GM12878 (cell line): ENCODE measurements around the gene HCN3. TPM values are rescaled to one million over a fixed set of nuclear protein-coding genes. Genes with fewer than 3 reads are reported as not detected.

Experiments used
- ATAC-seq: fragments of 200-7000 bp; cut with Tn5 transposase; 3 replicates; pipeline ENCODE4 v1.9.1; 2020; ENCODE audit warnings: mild to moderate bottlenecking, moderate library complexity
- BruUV-seq: library from RNA; stranded (reverse); fragments of 400-500 nt; replicated peaks from 2 replicates; lab custom pipeline; 2021; lab: Mats Ljungman, UMichigan
- CTCF ChIA-PET: fragments of 300-600 bp; sonication (Branson Sonifier 250); formaldehyde crosslinking; extraction: SDS; loops from one replicate; lab custom pipeline; 2021; ENCODE audit warnings: inconsistent platforms; lab: Yijun Ruan, JAX
- POLR2A ChIA-PET: fragments of 350-600 bp; formaldehyde crosslinking; extraction: SDS; loops from one replicate; lab custom pipeline; 2021; ENCODE audit warnings: inconsistent platforms; lab: Charles Lee
- RAD21 ChIA-PET: fragments of 300-600 bp; sonication (Branson Sonifier 250); formaldehyde crosslinking; loops from one replicate; lab custom pipeline; 2023; ENCODE audit warnings: antibody characterized with exemption; ENCODE audit not compliant: unreplicated experiment; lab: Charles Lee
- SMC1A ChIA-PET: fragments of 300-600 bp; sonication (Branson Sonifier 250); formaldehyde crosslinking; loops from one replicate; lab custom pipeline; 2023; ENCODE audit not compliant: unreplicated experiment, uncharacterized antibody; lab: Charles Lee
- DNase-seq: peaks from one replicate; pipeline ENCODE4 v3.0.0-alpha.2; 2011; ENCODE audit warnings: low read depth, low spot score
- FAIRE-seq: peaks from 3 replicates; lab custom pipeline; 2011; peaks lifted over from hg19 to GRCh38; lab: Jason Lieb, UNC
- H2AFZ ChIP-seq: 2 replicates; pipeline ENCODE4 v1.6.0; 2011; ENCODE audit warnings: low read depth, low read length, control low read depth; ENCODE audit not compliant: control insufficient read depth
- H3K27ac ChIP-seq: 2 replicates; pipeline ENCODE4 v1.5.1; 2011; ENCODE audit warnings: control low read depth; ENCODE audit not compliant: control insufficient read depth, insufficient read depth
- H3K27me3 ChIP-seq, 2 experiments: replicated peaks in 1 of 2; 2 replicates each; pipeline versions ENCODE4 v1.6.0 to v1.6.1; 2011; ENCODE audit warnings: low read length in 1 of 2; ENCODE audit not compliant: control insufficient read depth in 2 of 2, insufficient read depth in 2 of 2
- H3K36me3 ChIP-seq, 2 experiments: 2 replicates each; pipeline ENCODE4 v1.5.1; 2011; ENCODE audit warnings: low read length in 1 of 2; ENCODE audit not compliant: control insufficient read depth in 2 of 2, insufficient read depth in 2 of 2
- H3K4me1 ChIP-seq: 2 replicates; pipeline ENCODE4 v1.6.1; 2011; ENCODE audit warnings: mild to moderate bottlenecking, low read length, moderate library complexity, mixed read lengths; ENCODE audit not compliant: control insufficient read depth, insufficient read depth
- H3K4me2 ChIP-seq: 2 replicates; pipeline ENCODE4 v1.6.0; 2011; ENCODE audit warnings: control low read depth; ENCODE audit not compliant: control insufficient read depth, insufficient read depth
- H3K4me3 ChIP-seq: fragments of 200-600 bp; sonication (generic); 2 replicates; pipeline ENCODE4 v1.5.1; 2016
- H3K79me2 ChIP-seq: 2 replicates; pipeline ENCODE4 v1.6.0; 2011; ENCODE audit warnings: low read length; ENCODE audit not compliant: control insufficient read depth, insufficient read depth
- H3K9ac ChIP-seq: 2 replicates; pipeline ENCODE4 v1.8.0; 2011; ENCODE audit warnings: low read length, control low read depth, mixed read lengths; ENCODE audit not compliant: control insufficient read depth, insufficient read depth
- H3K9me3 ChIP-seq: replicated peaks from 3 replicates; pipeline ENCODE4 v1.5.1; 2011; ENCODE audit warnings: mild to moderate bottlenecking, low read length; ENCODE audit not compliant: control insufficient read depth, insufficient read depth
- H4K20me1 ChIP-seq: 2 replicates; pipeline ENCODE4 v1.6.0; 2011; ENCODE audit not compliant: control insufficient read depth, insufficient read depth
- ASH2L ChIP-seq: fragments of 300-600, 200-600 bp; sonication (generic); IDR thresholded peaks from 2 replicates; pipeline ENCODE4 v1.6.1; 2017; ENCODE audit warnings: low read depth, mild to moderate bottlenecking, borderline replicate concordance
- BACH1 ChIP-seq: fragments of 450-650 bp; IDR thresholded peaks from 2 replicates; pipeline ENCODE4 v1.6.1; 2017; ENCODE audit warnings: mild to moderate bottlenecking, borderline replicate concordance
- BCL3 ChIP-seq: IDR thresholded peaks from 2 replicates; pipeline ENCODE4 v1.6.1; 2011; ENCODE audit warnings: borderline replicate concordance, low read depth, mild to moderate bottlenecking, moderate library complexity, low read length; ENCODE audit not compliant: insufficient read depth, poor library complexity, severe bottlenecking
- EP300 ChIP-seq, 2 experiments: fragments of 150-350 bp in 1 of 2; IDR thresholded peaks; 2 replicates each; pipeline ENCODE4 v1.6.1; 2011 to 2012; ENCODE audit warnings: low read depth in 2 of 2, low read length in 2 of 2, borderline replicate concordance in 1 of 2, improper control_type of control experiment in 1 of 2, inconsistent platforms in 1 of 2; ENCODE audit not compliant: control insufficient read depth in 1 of 2
- GABPA ChIP-seq: IDR thresholded peaks from 2 replicates; pipeline ENCODE4 v1.6.1; 2014; ENCODE audit warnings: antibody characterized with exemption, low read depth, mild to moderate bottlenecking, inconsistent platforms
- IKZF2 ChIP-seq, 2 experiments: fragments of 450-650 bp; IDR thresholded peaks; 2 replicates each; pipeline ENCODE4 v1.6.1; 2017; ENCODE audit warnings: mild to moderate bottlenecking in 2 of 2, moderate library complexity in 2 of 2
- LARP7 ChIP-seq: fragments of 450-650 bp; IDR thresholded peaks from 2 replicates; pipeline ENCODE4 v1.6.1; 2017; ENCODE audit warnings: mild to moderate bottlenecking
- MAX ChIP-seq: IDR thresholded peaks from 2 replicates; pipeline ENCODE4 v1.6.1; 2012; ENCODE audit warnings: low read depth, low read length, improper control_type of control experiment
- PAX5 ChIP-seq: IDR thresholded peaks from 2 replicates; pipeline ENCODE4 v1.6.1; 2011; ENCODE audit warnings: low read depth, low read length, borderline replicate concordance
- PBX3 ChIP-seq: IDR thresholded peaks from 2 replicates; pipeline ENCODE4 v1.6.1; 2011; ENCODE audit warnings: mild to moderate bottlenecking, low read depth, low read length, moderate library complexity; ENCODE audit not compliant: insufficient replicate concordance
- POLR2AphosphoS2 ChIP-seq: IDR thresholded peaks from 2 replicates; pipeline ENCODE4 v1.6.1; 2011; ENCODE audit warnings: low read depth, mild to moderate bottlenecking, low read length, improper control_type of control experiment, moderate library complexity
- SMARCA5 ChIP-seq: fragments of 450-650 bp; IDR thresholded peaks from 2 replicates; pipeline ENCODE4 v1.6.1; 2017; ENCODE audit warnings: mild to moderate bottlenecking
- SPI1 ChIP-seq: IDR thresholded peaks from 2 replicates; pipeline ENCODE4 v1.6.1; 2011; ENCODE audit warnings: low read depth, mild to moderate bottlenecking, low read length, moderate library complexity, borderline replicate concordance; ENCODE audit not compliant: insufficient read depth
- SRF ChIP-seq, 2 experiments: IDR thresholded peaks; 2 replicates each; pipeline ENCODE4 v1.6.1; 2011; ENCODE audit warnings: low read depth in 2 of 2, low read length in 2 of 2, mild to moderate bottlenecking in 1 of 2, moderate library complexity in 1 of 2
- TAF1 ChIP-seq: IDR thresholded peaks from 2 replicates; pipeline ENCODE4 v1.6.1; 2011; ENCODE audit warnings: mild to moderate bottlenecking, low read depth, low read length, borderline replicate concordance
- WRNIP1 ChIP-seq: IDR thresholded peaks from 2 replicates; pipeline ENCODE4 v1.6.1; 2011; ENCODE audit warnings: low read depth, low read length, improper control_type of control experiment, borderline replicate concordance
- ZBED1 ChIP-seq: IDR thresholded peaks from 2 replicates; pipeline ENCODE4 v1.6.1; 2016; ENCODE audit warnings: borderline replicate concordance
- WGBS: methylation state at CpG from one replicate; pipeline ENCODE4 v1.1.6; 2016; ENCODE audit warnings: low lambda C conversion rate; ENCODE audit not compliant: insufficient replicate concordance, insufficient coverage; ENCODE audit errors: missing lambda C conversion rate; 5-methylcytosine and 5-hydroxymethylcytosine counted together
- in situ Hi-C: fragments of 300-500 bp; cut with MboI; formaldehyde crosslinking; loops from 9 replicates; pipeline ENCODE4 v1.14.3; 2018; ENCODE audit warnings: mixed read lengths
- intact Hi-C: fragments of 100-400 bp; cut with micrococcal nuclease; formaldehyde crosslinking; loops from one replicate; pipeline ENCODE4 v1.14.2; 2022; ENCODE audit not compliant: unreplicated experiment
- polyA plus RNA-seq, 11 experiments: library from polyadenylated mRNA; depleted of rRNA in 4 of 11; unstranded in 6 of 11; stranded (reverse) in 5 of 11; fragments of >200 nt; fragmentation: Nextera tagmentation in 4 of 11; fragmentation: Illumina TruSeq in 1 of 11; extraction: Ambion mirVana in 4 of 11; extraction: Trizol in 1 of 11; gene quantifications; 1 replicate in 1 of 11; 2 replicates in 10 of 11; pipeline versions ENCODE4 v1.2.1 to v1.2.3, GENCODE V29; 2011 to 2016; ENCODE audit warnings: inconsistent platforms in 2 of 11, missing spikeins in 2 of 11, low read depth in 1 of 11
- total RNA-seq, 4 experiments: library from RNA; depleted of rRNA in 3 of 4; stranded (reverse); fragments of >200 nt in 3 of 4; fragmentation: Illumina TruSeq in 1 of 4; extraction: Trizol in 1 of 4; gene quantifications; 2 replicates each; pipeline versions ENCODE4 v1.2.1 to v1.2.3, GENCODE V29; 2013 to 2021
- TF ChIP-seq, protein P1 (sequence below): IDR thresholded peaks from 2 replicates; pipeline ENCODE4 v1.6.1; 2012; ENCODE audit warnings: low read depth, low read length, improper control_type of control experiment

Gene HCN3
- total and polyA plus RNA-seq, 10 of the 15 experiments (the other 5 are each of a cell fraction or from before 2014, with no cell fraction given) = 0.08 to 4.1 (median 1.8) TPM

DNA sequence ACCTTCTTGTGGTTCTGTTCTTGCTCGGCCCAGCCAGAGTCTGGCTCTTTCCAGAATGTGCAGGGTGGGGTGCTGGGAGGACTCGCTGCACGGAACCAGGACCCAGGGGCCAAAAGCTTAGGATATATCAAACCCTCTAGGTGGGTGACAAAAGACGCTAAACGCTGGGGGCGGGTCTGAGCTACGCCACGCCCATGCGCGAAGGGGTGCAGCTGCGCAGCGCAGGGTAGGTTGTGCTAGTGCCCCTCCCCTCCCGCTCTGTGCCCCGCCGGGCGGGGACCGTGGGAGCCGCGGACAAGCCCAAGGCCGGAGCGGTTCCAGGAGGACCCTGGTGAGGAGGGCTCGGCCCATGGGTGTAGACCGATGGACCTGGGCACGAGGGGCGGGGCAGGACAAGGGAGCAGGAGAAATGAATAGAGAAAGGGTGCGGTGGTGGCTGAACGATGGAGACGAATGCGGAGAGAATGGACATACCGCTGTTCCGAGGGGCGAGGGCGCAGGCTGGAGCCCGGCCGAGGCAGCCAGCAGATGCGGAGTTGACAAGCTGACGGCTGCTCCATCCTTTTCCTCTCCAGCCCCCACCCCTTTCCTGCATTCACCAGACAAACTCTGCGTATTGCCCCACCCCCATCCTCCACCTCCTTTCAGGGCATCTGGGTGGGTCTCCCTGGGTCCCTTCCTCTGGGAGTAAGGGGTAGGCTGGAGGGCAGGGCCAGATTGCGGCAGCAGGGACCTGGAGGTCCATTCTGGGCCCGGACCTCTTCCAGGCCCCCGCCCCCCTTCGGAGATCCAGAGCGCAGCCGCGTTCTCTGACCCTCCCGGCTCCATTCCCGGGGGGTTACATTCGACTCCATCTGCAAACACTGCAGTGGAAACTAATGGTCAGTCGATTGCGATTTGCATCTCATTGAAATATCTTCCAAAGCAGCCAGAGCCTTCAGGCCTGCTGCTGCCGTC lies 43.7 kb downstream of the HCN3 start, which contains the start of gene RUSC1:
Gene RUSC1 (plus strand): TSS at position 234 of the 957 bp plus-strand sequence. CDS start 880 bp downstream, outside the sequence.
- no peak within 1 kb of the TSS for H3K27ac ChIP-seq
- no peak within 1 kb of the TSS for H3K9ac ChIP-seq
- H4K20me1 ChIP-seq = no peaks in the 10 kb centered on the region
- ChIA-PET CTCF (interaction anchor here (1.3 to 9.6 kb wide), 12 partner anchors 9 to 271 kb away, joined by 3 to 225 read pairs (median 12); partner anchors contain the start of genes CLK2, ENTREP3, FDPS and KRTCAP2), RAD21 (interaction anchor here (1.0 to 5.4 kb wide), 4 partner anchors 13 to 70 kb away, joined by 3 to 81 read pairs (median 3); partner anchors contain the start of gene FDPS), SMC1A (interaction anchor here (0.6 to 6.8 kb wide), 5 partner anchors 9 to 75 kb away, joined by 3 to 57 read pairs (median 9); partner anchors contain the start of gene FDPS), POLR2A (interaction anchor here (0.6 to 4.3 kb wide), 4 partner anchors 11 to 182 kb away, joined by 3 to 23 read pairs (median 3); partner anchors contain the start of gene FDPS)
- no peaks in the 10 kb centered on the region for H3K27me3 ChIP-seq
- BruUV-seq = no TSS peak
- WGBS = 56% methylated on average over 48 of the region's 51 CpGs
- H3K9me3 ChIP-seq = no peaks in the 10 kb centered on the region
- no peak within 1 kb of the TSS for H2AFZ ChIP-seq
- H3K4me2 ChIP-seq = peak within 1 kb of the TSS; percentile 19
- intact Hi-C loops = loop anchor here (5.0 kb wide), 1 partner anchor 271 kb away; no protein-coding TSS in a partner anchor
- in situ Hi-C loops = no loop called here
- ATAC-seq = peak; percentile 4; the same call in 1 of the 3 replicates
- no peak for DNase-seq
- no peak for FAIRE-seq
- peak within 1 kb of the TSS; percentile 45; the same call in 1 of the 2 replicates for H3K4me3 ChIP-seq
- H3K4me1 ChIP-seq = peaks cover 7% of the 10 kb centered on the region
- H3K79me2 ChIP-seq = no peaks in the 10 kb centered on the region; the same call in none of the 2 replicates
- peaks cover 7 to 20% of the 10 kb centered on the region in 2 experiments for H3K36me3 ChIP-seq
- TF ChIP-seq SRF (IDR thresholded peaks at IDR 0.05; ENCODE audit: low read depth in 2 of 2, low read length in 2 of 2) = no peak
- TF ChIP-seq SMARCA5 = no peak
- TF ChIP-seq WRNIP1 = no peak
- no peak for TF ChIP-seq GABPA
- no peak for TF ChIP-seq IKZF2 (IDR thresholded peaks at IDR 0.05)
- TF ChIP-seq LARP7 = no peak
- no peak for TF ChIP-seq TAF1
- TF ChIP-seq ASH2L = no peak
- TF ChIP-seq, protein P1, sequence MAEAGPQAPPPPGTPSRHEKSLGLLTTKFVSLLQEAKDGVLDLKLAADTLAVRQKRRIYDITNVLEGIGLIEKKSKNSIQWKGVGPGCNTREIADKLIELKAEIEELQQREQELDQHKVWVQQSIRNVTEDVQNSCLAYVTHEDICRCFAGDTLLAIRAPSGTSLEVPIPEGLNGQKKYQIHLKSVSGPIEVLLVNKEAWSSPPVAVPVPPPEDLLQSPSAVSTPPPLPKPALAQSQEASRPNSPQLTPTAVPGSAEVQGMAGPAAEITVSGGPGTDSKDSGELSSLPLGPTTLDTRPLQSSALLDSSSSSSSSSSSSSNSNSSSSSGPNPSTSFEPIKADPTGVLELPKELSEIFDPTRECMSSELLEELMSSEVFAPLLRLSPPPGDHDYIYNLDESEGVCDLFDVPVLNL = no peak
- no peak for TF ChIP-seq ZBED1
- TF ChIP-seq EP300 (IDR thresholded peaks at IDR 0.05; ENCODE audit: borderline replicate concordance in 1 of 2, control insufficient read depth in 1 of 2, low read depth in 2 of 2, low read length in 2 of 2) = no peak
- no peak for TF ChIP-seq PAX5
- TF ChIP-seq PBX3 = no peak
- no peak for TF ChIP-seq MAX
- no peak for TF ChIP-seq SPI1
- peak; percentile 78 for TF ChIP-seq BCL3
- TF ChIP-seq BACH1 = peak; percentile 35; the same call in 1 of the 2 replicates
- TF ChIP-seq POLR2AphosphoS2 = peak; percentile 72; the same call in 1 of the 2 replicates
